Measurements from ENCODE around the gene TUBGCP6.

- no peak for TF ChIP-seq SIN3A (IDR thresholded peaks at IDR 0.05; ENCODE audit: borderline replicate concordance, insufficient read depth, low read length)
- TF ChIP-seq POLR2AphosphoS5 (IDR thresholded peaks at IDR 0.05; ENCODE audit: low read depth, low read length), result no peak
- TF ChIP-seq REST (IDR thresholded peaks at IDR 0.05; ENCODE audit: insufficient read depth in 1 of 2, low read depth in 2 of 2, low read length in 2 of 2), result no peak
- TF ChIP-seq TAF1 (IDR thresholded peaks at IDR 0.05; ENCODE audit: borderline replicate concordance, insufficient read depth, low read length), result no peak
Observed at GRCh38 chr22:50216684-50217520, 27.9 kb downstream of the TUBGCP6 start.
